Measurements from ENCODE around the gene MTHFD1L. TPM values are rescaled to one million over a fixed set of nuclear protein-coding genes. Genes with fewer than 3 reads are reported as not detected.
A peak's percentile ranks its signal among the peaks of the same experiment; 100 is the strongest.

MTHFD1L gene
- total RNA-seq, 1 experiment from 2014 or later, result 47.8 TPM

DNA sequence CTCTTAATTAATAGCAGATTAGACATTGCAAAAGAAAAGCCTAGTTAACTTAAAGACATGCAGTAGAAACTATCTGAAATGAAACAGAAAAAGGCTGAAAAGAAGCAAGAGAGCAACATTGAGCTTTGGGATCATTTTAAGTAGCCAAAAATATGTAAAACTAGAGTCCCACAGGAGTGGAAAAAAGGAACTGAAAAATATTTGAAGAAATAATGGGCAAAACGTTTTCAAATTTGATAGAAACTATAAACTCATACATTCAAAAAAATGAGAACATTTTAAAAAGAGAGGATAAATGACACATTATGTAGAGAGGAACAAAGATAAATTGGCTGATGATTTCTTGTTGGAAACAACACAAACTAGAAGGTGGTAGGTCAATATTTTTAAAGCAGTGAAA lies 208.2 kb downstream of the MTHFD1L start:
- no TSS peak for BruUV-seq (replicated peaks)
- peak overlapping the region; percentile 21 for H3K27ac Mint-ChIP-seq (ENCODE audit: unreplicated experiment)
- no peak for DNase-seq
- H3K36me3 Mint-ChIP-seq (ENCODE audit: insufficient read depth, unreplicated experiment), result peaks cover 8% of the 10 kb centered on the region
- TF ChIP-seq, protein P1, sequence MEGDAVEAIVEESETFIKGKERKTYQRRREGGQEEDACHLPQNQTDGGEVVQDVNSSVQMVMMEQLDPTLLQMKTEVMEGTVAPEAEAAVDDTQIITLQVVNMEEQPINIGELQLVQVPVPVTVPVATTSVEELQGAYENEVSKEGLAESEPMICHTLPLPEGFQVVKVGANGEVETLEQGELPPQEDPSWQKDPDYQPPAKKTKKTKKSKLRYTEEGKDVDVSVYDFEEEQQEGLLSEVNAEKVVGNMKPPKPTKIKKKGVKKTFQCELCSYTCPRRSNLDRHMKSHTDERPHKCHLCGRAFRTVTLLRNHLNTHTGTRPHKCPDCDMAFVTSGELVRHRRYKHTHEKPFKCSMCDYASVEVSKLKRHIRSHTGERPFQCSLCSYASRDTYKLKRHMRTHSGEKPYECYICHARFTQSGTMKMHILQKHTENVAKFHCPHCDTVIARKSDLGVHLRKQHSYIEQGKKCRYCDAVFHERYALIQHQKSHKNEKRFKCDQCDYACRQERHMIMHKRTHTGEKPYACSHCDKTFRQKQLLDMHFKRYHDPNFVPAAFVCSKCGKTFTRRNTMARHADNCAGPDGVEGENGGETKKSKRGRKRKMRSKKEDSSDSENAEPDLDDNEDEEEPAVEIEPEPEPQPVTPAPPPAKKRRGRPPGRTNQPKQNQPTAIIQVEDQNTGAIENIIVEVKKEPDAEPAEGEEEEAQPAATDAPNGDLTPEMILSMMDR (IDR thresholded peaks at IDR 0.05; ENCODE audit: unreplicated experiment), result no peak
- no peaks in the 10 kb centered on the region for H3K9me3 Mint-ChIP-seq (ENCODE audit: low read depth, unreplicated experiment)
- intact Hi-C loops (cut with micrococcal nuclease; ENCODE audit: unreplicated experiment), result no loop called here
- CTCF ChIA-PET, result no interaction called here
- no peak overlapping the region for H3K4me3 Mint-ChIP-seq (ENCODE audit: low read depth, unreplicated experiment)
- H3K4me1 Mint-ChIP-seq (ENCODE audit: low read depth, unreplicated experiment), result peaks cover 25% of the 10 kb centered on the region
- H3K27me3 Mint-ChIP-seq (ENCODE audit: unreplicated experiment), result no peaks in the 10 kb centered on the region

DNA sequence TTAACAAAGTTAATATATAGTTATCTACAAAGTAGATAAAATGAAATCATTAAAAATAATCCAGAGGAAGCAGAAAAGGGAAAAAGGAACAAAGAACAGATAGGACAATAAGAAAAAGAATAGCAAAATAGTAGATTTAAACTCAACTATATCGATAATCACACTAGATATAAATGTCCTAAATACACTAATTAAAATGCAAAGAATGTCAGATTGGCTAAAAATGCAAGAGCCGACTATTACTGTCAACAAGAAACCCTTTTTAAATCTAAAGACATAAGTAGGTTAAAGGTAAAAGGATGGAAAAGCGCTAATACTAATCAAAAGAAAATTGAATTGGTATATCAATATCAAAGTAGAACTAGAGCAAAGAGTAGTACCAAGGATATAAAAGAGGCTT lies 209.5 kb downstream of the MTHFD1L start:
- Mint-ChIP-seq H3K36me3 (ENCODE audit: insufficient read depth, unreplicated experiment) (no peaks in the 10 kb centered on the region), H3K27ac (ENCODE audit: unreplicated experiment) (peak overlapping the region; percentile 23), H3K4me1 (ENCODE audit: low read depth, unreplicated experiment) (peaks cover 13% of the 10 kb centered on the region), H3K27me3 (ENCODE audit: unreplicated experiment) (no peaks in the 10 kb centered on the region), H3K9me3 (ENCODE audit: low read depth, unreplicated experiment) (no peaks in the 10 kb centered on the region), H3K4me3 (ENCODE audit: low read depth, unreplicated experiment) (no peak overlapping the region)
- intact Hi-C loops (cut with micrococcal nuclease; ENCODE audit: unreplicated experiment), result no loop called here
- BruUV-seq (replicated peaks), result no TSS peak
- no peak for DNase-seq
- CTCF ChIA-PET, result no interaction called here
- TF ChIP-seq, protein P1 (IDR thresholded peaks at IDR 0.05; ENCODE audit: unreplicated experiment), result no peak

GRCh38 chr6:151075527-151075926 lies 210.0 kb downstream of the MTHFD1L start:
- no peak for DNase-seq
- TF ChIP-seq, protein P1 (IDR thresholded peaks at IDR 0.05; ENCODE audit: unreplicated experiment), result no peak
- intact Hi-C loops (cut with micrococcal nuclease; ENCODE audit: unreplicated experiment), result no loop called here
- H3K36me3 Mint-ChIP-seq (ENCODE audit: insufficient read depth, unreplicated experiment), result no peaks in the 10 kb centered on the region
- peak overlapping the region; percentile 23 for H3K27ac Mint-ChIP-seq (ENCODE audit: unreplicated experiment)
- H3K9me3 Mint-ChIP-seq (ENCODE audit: low read depth, unreplicated experiment), result no peaks in the 10 kb centered on the region
- H3K4me1 Mint-ChIP-seq (ENCODE audit: low read depth, unreplicated experiment), result peaks cover 9% of the 10 kb centered on the region
- CTCF ChIA-PET, result interaction anchor here (0.7 to 0.8 kb wide), 2 partner anchors 8 to 61 kb away, joined by 3 read pairs; no protein-coding TSS in a partner anchor
- BruUV-seq (replicated peaks), result no TSS peak
- no peaks in the 10 kb centered on the region for H3K27me3 Mint-ChIP-seq (ENCODE audit: unreplicated experiment)
- no peak overlapping the region for H3K4me3 Mint-ChIP-seq (ENCODE audit: low read depth, unreplicated experiment)

- Mint-ChIP-seq H3K27ac (ENCODE audit: unreplicated experiment) (peak overlapping the region; percentile 23), H3K36me3 (ENCODE audit: insufficient read depth, unreplicated experiment) (no peaks in the 10 kb centered on the region), H3K4me3 (ENCODE audit: low read depth, unreplicated experiment) (no peak overlapping the region), H3K4me1 (ENCODE audit: low read depth, unreplicated experiment) (peaks cover 4% of the 10 kb centered on the region), H3K27me3 (ENCODE audit: unreplicated experiment) (no peaks in the 10 kb centered on the region), H3K9me3 (ENCODE audit: low read depth, unreplicated experiment) (no peaks in the 10 kb centered on the region)
- CTCF ChIA-PET, result interaction anchor here (0.7 to 0.8 kb wide), 2 partner anchors 8 to 62 kb away, joined by 3 read pairs; no protein-coding TSS in a partner anchor
- no TSS peak for BruUV-seq (replicated peaks)
- DNase-seq, result no peak
- TF ChIP-seq, protein P1 (IDR thresholded peaks at IDR 0.05; ENCODE audit: unreplicated experiment), result no peak
- intact Hi-C loops (cut with micrococcal nuclease; ENCODE audit: unreplicated experiment), result no loop called here
Observed at GRCh38 chr6:151075930-151076555, 210.5 kb downstream of the MTHFD1L start.

Measured in Calu3 (cell line).